ENCODE results near the gene RASSF8.

The RASSF8 gene

GRCh38 chr12:25994901-25995625 is 36.6 kb downstream of the RASSF8 start:
- no peak for DNase-seq

GRCh38 chr12:25995906-25996305 is 37.4 kb downstream of the RASSF8 start:
- DNase-seq, result no peak

GRCh38 chr12:25996677-25997076 is 38.2 kb downstream of the RASSF8 start:
- DNase-seq, result no peak

GRCh38 chr12:25997201-25997963 is 38.9 kb downstream of the RASSF8 start:
- no peak for DNase-seq

- DNase-seq, result no peak
Measured at GRCh38 chr12:26000898-26001297, 42.4 kb downstream of the RASSF8 start.

- no peak for DNase-seq
Measured at GRCh38 chr12:26001530-26001929, 43.0 kb downstream of the RASSF8 start.

- DNase-seq, result no peak
Measured at GRCh38 chr12:26003065-26003464, 44.6 kb downstream of the RASSF8 start.

GRCh38 chr12:26007566-26007965 is 49.1 kb downstream of the RASSF8 start:
- DNase-seq, result no peak

- DNase-seq, result no peak
Measured at GRCh38 chr12:26009593-26009992, 51.1 kb downstream of the RASSF8 start.

- DNase-seq, result no peak
Measured at GRCh38 chr12:26010293-26010821, 51.9 kb downstream of the RASSF8 start.

GRCh38 chr12:26011099-26011498 is 52.6 kb downstream of the RASSF8 start:
- DNase-seq, result no peak

GRCh38 chr12:26014085-26014484 is 55.6 kb downstream of the RASSF8 start:
- DNase-seq, result no peak

- DNase-seq, result no peak
Measured at GRCh38 chr12:26016516-26016915, 58.0 kb downstream of the RASSF8 start.

- DNase-seq, result peak; percentile 58
Measured at GRCh38 chr12:26017484-26018211, 59.2 kb downstream of the RASSF8 start.

- no peak for DNase-seq
Measured at GRCh38 chr12:26018926-26019325, 60.4 kb downstream of the RASSF8 start.

- DNase-seq, result no peak
Measured at GRCh38 chr12:26021534-26021933, 63.1 kb downstream of the RASSF8 start.

- DNase-seq, result no peak
Measured at GRCh38 chr12:26022043-26022442, 63.6 kb downstream of the RASSF8 start.

GRCh38 chr12:26026713-26027112 is 68.2 kb downstream of the RASSF8 start:
- no peak for DNase-seq

GRCh38 chr12:26027401-26027800 is 68.9 kb downstream of the RASSF8 start:
- DNase-seq, result no peak

GRCh38 chr12:26028953-26029735 is 70.7 kb downstream of the RASSF8 start:
- DNase-seq, result peak; percentile 60

GRCh38 chr12:26029736-26030022 is 71.2 kb downstream of the RASSF8 start:
- DNase-seq, result no peak

GRCh38 chr12:26030371-26030770 is 71.9 kb downstream of the RASSF8 start:
- no peak for DNase-seq

- no peak for DNase-seq
Measured at GRCh38 chr12:26031318-26031717, 72.8 kb downstream of the RASSF8 start.

All from hematopoietic multipotent progenitor cell treated with erythropoietin and hydrocortisone succinate and interleukin-3 and kit ligand, for 6 days (in vitro differentiated cells).